WI38 (cell line): ENCODE results near the gene TPST2.

Experiments used
- H3K4me3 ChIP-seq: 2 replicates; pipeline ENCODE4 v1.5.1; 2011; ENCODE audit warnings: low read depth, mild to moderate bottlenecking, control low read depth, low read length
- CTCF ChIP-seq: IDR thresholded peaks from 2 replicates; pipeline ENCODE4 v1.5.1; 2012; ENCODE audit warnings: low read depth, mild to moderate bottlenecking, control low read depth, low read length

TPST2 gene

GRCh38 chr22:26501996-26502395 is 87.9 kb downstream of the TPST2 start:
- TF ChIP-seq CTCF = no peak

GRCh38 chr22:26499188-26499703 is 90.7 kb downstream of the TPST2 start:
- no peak for TF ChIP-seq CTCF
- H3K4me3 ChIP-seq = no peak overlapping the region

More at GRCh38 chr22:26501996-26502395, 87.9 kb downstream of the TPST2 start:
- H3K4me3 ChIP-seq = no peak overlapping the region

GRCh38 chr22:26496456-26496855 is 93.5 kb downstream of the TPST2 start:
- no peak for TF ChIP-seq CTCF
- H3K4me3 ChIP-seq = no peak overlapping the region

- no peak overlapping the region for H3K4me3 ChIP-seq
- TF ChIP-seq CTCF = no peak
Observed at GRCh38 chr22:26494506-26494905, 95.4 kb downstream of the TPST2 start.

GRCh38 chr22:26492220-26492619 is 97.7 kb downstream of the TPST2 start:
- no peak overlapping the region for H3K4me3 ChIP-seq
- TF ChIP-seq CTCF = no peak

- TF ChIP-seq CTCF = no peak
Observed at GRCh38 chr22:26489447-26490036, 100.4 kb downstream of the TPST2 start.

GRCh38 chr22:26487996-26488395 is 101.9 kb downstream of the TPST2 start:
- no peak for TF ChIP-seq CTCF
- H3K4me3 ChIP-seq = no peak overlapping the region

More at GRCh38 chr22:26489447-26490036, 100.4 kb downstream of the TPST2 start:
- H3K4me3 ChIP-seq = no peak overlapping the region
